ENCODE results near the gene CCDC57.

DNA sequence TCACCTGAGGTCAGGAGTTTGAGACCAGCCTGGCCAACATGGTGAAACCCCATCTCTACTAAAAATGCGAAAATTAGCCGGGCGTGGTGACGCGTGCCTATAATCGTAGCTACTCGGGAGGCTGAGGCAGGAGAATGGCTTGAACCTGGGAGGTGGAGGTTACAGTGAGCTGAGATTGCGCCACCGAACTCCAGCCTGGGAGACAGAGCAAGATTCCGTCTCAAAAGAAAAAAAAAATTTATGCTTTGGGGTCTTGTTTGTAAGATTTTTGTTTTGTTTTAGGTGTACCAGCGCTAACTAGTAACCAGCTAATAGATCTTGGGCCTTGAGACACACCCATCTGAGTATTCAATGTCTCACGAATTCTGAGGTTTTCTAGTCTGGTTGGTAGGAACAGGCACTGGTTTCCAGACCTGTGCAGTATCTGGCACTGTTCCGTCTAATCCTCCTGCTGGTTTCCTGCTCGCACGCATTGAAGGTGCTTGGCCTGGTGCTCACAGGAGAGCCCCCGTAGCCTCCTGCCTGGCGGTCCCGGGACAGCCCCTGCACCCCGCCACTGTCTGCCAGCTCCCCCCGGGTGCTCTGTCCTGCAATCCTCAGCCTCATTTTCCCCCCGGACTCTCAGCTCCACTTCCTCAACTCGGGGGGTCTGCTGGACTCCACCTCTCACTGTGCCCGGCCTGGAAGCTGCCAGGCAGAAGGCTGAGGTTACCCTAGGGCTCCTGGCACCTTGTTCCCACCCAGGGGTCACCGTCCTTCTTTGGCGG is 136.4 kb downstream of the CCDC57 start:
- TF ChIP-seq, protein P1, sequence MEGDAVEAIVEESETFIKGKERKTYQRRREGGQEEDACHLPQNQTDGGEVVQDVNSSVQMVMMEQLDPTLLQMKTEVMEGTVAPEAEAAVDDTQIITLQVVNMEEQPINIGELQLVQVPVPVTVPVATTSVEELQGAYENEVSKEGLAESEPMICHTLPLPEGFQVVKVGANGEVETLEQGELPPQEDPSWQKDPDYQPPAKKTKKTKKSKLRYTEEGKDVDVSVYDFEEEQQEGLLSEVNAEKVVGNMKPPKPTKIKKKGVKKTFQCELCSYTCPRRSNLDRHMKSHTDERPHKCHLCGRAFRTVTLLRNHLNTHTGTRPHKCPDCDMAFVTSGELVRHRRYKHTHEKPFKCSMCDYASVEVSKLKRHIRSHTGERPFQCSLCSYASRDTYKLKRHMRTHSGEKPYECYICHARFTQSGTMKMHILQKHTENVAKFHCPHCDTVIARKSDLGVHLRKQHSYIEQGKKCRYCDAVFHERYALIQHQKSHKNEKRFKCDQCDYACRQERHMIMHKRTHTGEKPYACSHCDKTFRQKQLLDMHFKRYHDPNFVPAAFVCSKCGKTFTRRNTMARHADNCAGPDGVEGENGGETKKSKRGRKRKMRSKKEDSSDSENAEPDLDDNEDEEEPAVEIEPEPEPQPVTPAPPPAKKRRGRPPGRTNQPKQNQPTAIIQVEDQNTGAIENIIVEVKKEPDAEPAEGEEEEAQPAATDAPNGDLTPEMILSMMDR (IDR thresholded peaks at IDR 0.05): no peak
- TF ChIP-seq EZH2 (IDR thresholded peaks at IDR 0.05): no peak
- no peak for TF ChIP-seq EZH2phosphoT487 (IDR thresholded peaks at IDR 0.05)
